K562 (cell line): Measurements from ENCODE around the gene MAP3K13. TPM values are rescaled to one million over a fixed set of nuclear protein-coding genes. Genes with fewer than 3 reads are reported as not detected.
"Not testable (repeated sequence)": the region's sequence is repeated elsewhere in the genome, so short reads cannot be mapped to it uniquely, and the experiment has no call there.

Experiments used
- ATAC-seq: fragments of 200-7000 bp; cut with Tn5 transposase; 3 replicates; pipeline ENCODE4 v1.9.1; 2020; ENCODE audit warnings: moderate library complexity
- BruUV-seq: library from RNA; stranded (reverse); fragments of 400-500 nt; replicated peaks from 2 replicates; lab custom pipeline; 2021; lab: Mats Ljungman, UMichigan
- CTCF ChIA-PET: fragments of 300-600 bp; formaldehyde crosslinking; extraction: SDS; loops from one replicate; lab custom pipeline; 2021; ENCODE audit warnings: low intra/inter-chr PET ratio; lab: Yijun Ruan, JAX
- POLR2A ChIA-PET: fragments of 300-600, 350-650 bp; sonication (Branson Sonifier 250); formaldehyde crosslinking; extraction: SDS; loops from one replicate; lab custom pipeline; 2021; ENCODE audit warnings: antibody characterized with exemption, inconsistent platforms; lab: Yijun Ruan, JAX
- DNase-seq, 4 experiments: peaks; one replicate each; pipeline versions ENCODE4 v3.0.0 to v3.0.0-alpha.2; 2011 to 2018; ENCODE audit warnings: low spot score in 3 of 4, mixed read lengths in 3 of 4; ENCODE audit errors: extremely low read depth in 1 of 4
- FAIRE-seq: peaks from 2 replicates; lab custom pipeline; 2011; peaks lifted over from hg19 to GRCh38; lab: Jason Lieb, UNC
- H2AFZ ChIP-seq: 2 replicates; pipeline ENCODE4 v1.6.0; 2011; ENCODE audit warnings: low read depth, low read length, control low read depth, inconsistent platforms
- H3K27ac ChIP-seq: fragments of 200-600 bp; 3 replicates; pipeline ENCODE4 v1.8.0; 2011; ENCODE audit warnings: low read depth, mild to moderate bottlenecking, control low read depth, inconsistent platforms, low read length, moderate library complexity, mixed read lengths; ENCODE audit errors: extremely low read depth
- H3K27me3 ChIP-seq, 2 experiments: fragments of 300-600 bp in 1 of 2; 2 replicates in 1 of 2; 3 replicates in 1 of 2; pipeline versions ENCODE4 v1.6.0 to v1.8.0; 2011; ENCODE audit warnings: inconsistent platforms in 2 of 2, low read length in 2 of 2, mild to moderate bottlenecking in 1 of 2, mixed read lengths in 1 of 2, moderate library complexity in 1 of 2; ENCODE audit not compliant: control insufficient read depth in 2 of 2, insufficient read depth in 2 of 2
- H3K36me3 ChIP-seq: fragments of 300-600 bp; 3 replicates; pipeline ENCODE4 v1.8.0; 2011; ENCODE audit warnings: mild to moderate bottlenecking, low read length, inconsistent platforms; ENCODE audit not compliant: control insufficient read depth, insufficient read depth
- H3K4me1 ChIP-seq, 2 experiments: fragments of 200-600 bp in 1 of 2; replicated peaks in 1 of 2; 2 replicates in 1 of 2; 3 replicates in 1 of 2; pipeline versions ENCODE4 v1.5.1 to v1.8.0; 2011; ENCODE audit warnings: inconsistent platforms in 2 of 2, low read length in 2 of 2, mild to moderate bottlenecking in 1 of 2, mixed read lengths in 1 of 2, moderate library complexity in 1 of 2; ENCODE audit not compliant: control insufficient read depth in 2 of 2, insufficient read depth in 2 of 2
- H3K4me2 ChIP-seq: 2 replicates; pipeline ENCODE4 v1.6.1; 2011; ENCODE audit warnings: low read length, control low read depth, inconsistent platforms, mixed read lengths; ENCODE audit not compliant: insufficient read depth
- H3K4me3 ChIP-seq: fragments of 200-600 bp; sonication (generic), shearing (Covaris generic); 2 replicates; pipeline ENCODE4 v1.5.1; 2016; ENCODE audit warnings: control low read depth, inconsistent platforms
- H3K79me2 ChIP-seq: fragments of 200-600 bp; 3 replicates; pipeline ENCODE4 v1.8.0; 2011; ENCODE audit warnings: low read length, inconsistent platforms; ENCODE audit not compliant: control insufficient read depth, insufficient read depth
- H3K9ac ChIP-seq, 2 experiments: 2 replicates each; pipeline versions ENCODE4 v1.6.0 to v1.6.1; 2011; ENCODE audit warnings: low read depth in 2 of 2, low read length in 2 of 2, control low read depth in 1 of 2, inconsistent platforms in 1 of 2, mild to moderate bottlenecking in 1 of 2, mixed read lengths in 1 of 2; ENCODE audit not compliant: insufficient read depth in 1 of 2
- H3K9me1 ChIP-seq: one replicate; pipeline ENCODE4 v1.6.0; 2011; ENCODE audit warnings: inconsistent platforms, mild to moderate bottlenecking, low read length, moderate library complexity; ENCODE audit not compliant: control insufficient read depth, insufficient read depth
- H3K9me3 ChIP-seq: replicated peaks from 2 replicates; pipeline ENCODE4 v1.5.1; 2011; ENCODE audit warnings: low read depth, low read length, inconsistent platforms; ENCODE audit not compliant: control insufficient read depth, insufficient read depth
- H4K20me1 ChIP-seq: replicated peaks from 2 replicates; pipeline ENCODE4 v1.6.1; 2011; ENCODE audit warnings: low read length, inconsistent platforms, mixed read lengths; ENCODE audit not compliant: control insufficient read depth, insufficient read depth
- JUND ChIP-seq, 2 experiments: IDR thresholded peaks; 2 replicates in 1 of 2; 3 replicates in 1 of 2; pipeline ENCODE4 v1.6.1; 2011; ENCODE audit warnings: borderline replicate concordance in 2 of 2, low read depth in 2 of 2, low read length in 2 of 2, improper control_type of control experiment in 1 of 2, missing biosample characterization in 1 of 2, missing genetic modification characterization in 1 of 2, missing genetic modification reagents in 1 of 2
- KHSRP ChIP-seq: fragments of 450-650 bp; IDR thresholded peaks from 2 replicates; pipeline ENCODE4 v1.6.1; 2017
- NCOA2 ChIP-seq, 2 experiments: fragments of 450-650 bp; IDR thresholded peaks; 2 replicates each; pipeline ENCODE4 v1.6.1; 2018; ENCODE audit warnings: mild to moderate bottlenecking in 2 of 2, moderate library complexity in 1 of 2; ENCODE audit not compliant: partially characterized antibody in 2 of 2
- NFYB ChIP-seq: IDR thresholded peaks from 2 replicates; pipeline ENCODE4 v1.6.1; 2011; ENCODE audit warnings: mild to moderate bottlenecking, moderate library complexity; ENCODE audit not compliant: insufficient read length; ENCODE audit errors: extremely low read depth
- THRAP3 ChIP-seq: fragments of 450-650 bp; IDR thresholded peaks from 2 replicates; pipeline ENCODE4 v1.6.1; 2016; ENCODE audit warnings: mild to moderate bottlenecking, inconsistent platforms, borderline replicate concordance
- ZEB2 ChIP-seq: fragments of 450-650 bp; IDR thresholded peaks from 2 replicates; pipeline ENCODE4 v1.6.1; 2016
- WGBS: fragments of 100-300 bp; shearing (Covaris generic); methylation state at CpG from one replicate; pipeline ENCODE4 v1.1.6; 2016; ENCODE audit warnings: low coverage, mixed read lengths; ENCODE audit not compliant: insufficient coverage; ENCODE audit errors: missing lambda C conversion rate; 5-methylcytosine and 5-hydroxymethylcytosine counted together
- in situ Hi-C: fragments of 300-500 bp; cut with MboI; formaldehyde crosslinking; loops from 4 replicates; pipeline ENCODE4 v1.15.0; 2018; ENCODE audit warnings: inconsistent platforms, mixed read lengths
- intact Hi-C: fragments of 100-400 bp; cut with micrococcal nuclease; formaldehyde crosslinking; loops from 2 replicates; pipeline ENCODE4 v1.14.2; 2022
- polyA plus RNA-seq, 8 experiments: library from polyadenylated mRNA; depleted of rRNA in 4 of 8; stranded (reverse) in 5 of 8; unstranded in 3 of 8; fragments of >200 nt; fragmentation: Nextera tagmentation in 2 of 8; fragmentation: Illumina TruSeq in 1 of 8; extraction: Ambion mirVana in 2 of 8; extraction: Trizol in 1 of 8; gene quantifications; 2 replicates each; pipeline versions ENCODE4 v1.2.1 to v1.2.3, GENCODE V29; 2011 to 2014; ENCODE audit warnings: inconsistent platforms in 1 of 8, missing spikeins in 1 of 8
- total RNA-seq, 7 experiments: library from RNA; depleted of rRNA in 6 of 7; stranded (reverse); fragments of >200 nt in 6 of 7; fragmentation: Illumina TruSeq in 2 of 7; extraction: Trizol in 2 of 7; gene quantifications; 2 replicates each; pipeline versions ENCODE4 v1.2.1 to v1.2.3, GENCODE V29; 2011 to 2021; ENCODE audit warnings: low replicate concordance in 1 of 7

Gene MAP3K13
- total and polyA plus RNA-seq, 9 of the 15 experiments (the other 6 are each of a cell fraction or from before 2014, with no cell fraction given): 0.04 to 0.32 (median 0.15) TPM; not detected in 2

DNA sequence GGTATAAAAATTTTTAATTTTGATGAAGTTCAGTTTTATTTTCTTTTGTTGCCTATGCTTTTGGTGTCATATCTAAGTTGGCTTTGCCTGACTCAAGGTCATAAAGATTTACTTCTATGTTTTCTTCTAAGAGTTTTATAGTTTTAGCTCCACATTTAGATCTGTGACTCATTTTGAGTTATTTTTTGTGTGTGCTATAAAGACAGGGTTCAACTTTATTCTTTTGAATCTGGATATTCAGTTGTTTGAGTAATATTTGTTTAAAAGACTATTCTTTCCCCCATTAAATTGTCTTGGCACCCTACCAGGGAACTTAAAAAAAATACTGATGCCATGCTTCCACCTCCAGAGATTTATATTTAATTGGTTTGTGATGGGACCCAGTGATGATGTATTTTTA is 4.0 kb downstream of the MAP3K13 start (continued):
- TF ChIP-seq JUND (IDR thresholded peaks at IDR 0.05; ENCODE audit: borderline replicate concordance, low read depth, low read length) (no peak), JUND (tag; IDR thresholded peaks at IDR 0.05; ENCODE audit: borderline replicate concordance, low read depth, low read length) (no peak), KHSRP (no peak), ZEB2 (no peak), NFYB (no peak), THRAP3 (no peak), NCOA2 (IDR thresholded peaks at IDR 0.05; ENCODE audit: partially characterized antibody in 2 of 2) (no peak)
- TF ChIP-seq, all 486 proteins: peak for 0

DNA sequence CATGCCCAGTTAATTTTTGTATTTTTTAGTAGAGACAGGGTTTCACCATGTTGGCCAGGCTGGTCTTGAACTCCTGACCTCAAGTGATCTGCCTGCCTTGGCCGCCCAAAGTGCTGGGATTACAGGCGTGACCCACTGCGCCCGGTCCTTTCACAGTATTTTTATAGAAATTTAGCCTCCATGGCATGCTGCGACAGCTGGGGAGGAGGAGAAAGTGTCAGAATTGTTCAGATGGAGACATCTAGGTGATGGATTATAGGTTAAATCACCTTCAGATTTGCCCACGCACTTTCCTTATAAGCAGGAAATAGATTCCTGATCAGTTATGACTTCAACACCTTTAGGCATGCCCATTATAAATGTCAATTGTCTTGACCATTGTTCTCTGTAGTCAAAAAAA is 7.4 kb downstream of the MAP3K13 start:
- WGBS: 21% methylated on average over 6 of the region's 6 CpGs
- DNase-seq, H3K9me3 ChIP-seq, POLR2A ChIA-PET, ATAC-seq, CTCF ChIA-PET, H3K27ac ChIP-seq, BruUV-seq, in situ Hi-C loops, H3K36me3 ChIP-seq, FAIRE-seq, H3K9ac ChIP-seq, H3K79me2 ChIP-seq, H3K4me3 ChIP-seq, intact Hi-C loops, H3K4me2 ChIP-seq, H3K4me1 ChIP-seq, H2AFZ ChIP-seq, H3K9me1 ChIP-seq, H4K20me1 ChIP-seq: not testable (repeated sequence)
- H3K27me3 ChIP-seq: peaks cover 3 to 19% of the 10 kb centered on the region in 2 experiments; a peak in 3 of 5 replicates
